Suprapubic skin (tissue), 4 donors: ENCODE data around the gene ODF2. TPM values are rescaled to one million over a fixed set of nuclear protein-coding genes. Genes with fewer than 3 reads are reported as not detected.

Experiments used
- DNase-seq, 2 donors: peaks; one replicate each; pipeline ENCODE4 v3.0.0-alpha.2; 2019; ENCODE audit warnings: low spot score in 2 of 2
- H3K27ac ChIP-seq: fragments of 200-600 bp; sonication (generic); one replicate; pipeline ENCODE4 v1.5.1; 2019
- H3K27me3 ChIP-seq: fragments of 200-600 bp; sonication (generic); one replicate; pipeline ENCODE4 v1.5.1; 2019
- H3K36me3 ChIP-seq: fragments of 200-600 bp; sonication (generic); one replicate; pipeline ENCODE4 v1.5.1; 2019
- H3K4me1 ChIP-seq: fragments of 200-600 bp; sonication (generic); one replicate; pipeline ENCODE4 v1.5.1; 2019
- H3K4me3 ChIP-seq: fragments of 200-600 bp; sonication (generic); one replicate; pipeline ENCODE4 v1.5.1; 2019; ENCODE audit warnings: mild to moderate bottlenecking
- H3K9me3 ChIP-seq: fragments of 200-600 bp; sonication (generic); one replicate; pipeline ENCODE4 v1.5.1; 2019
- EP300 ChIP-seq: sonication (generic); formaldehyde crosslinking; IDR thresholded peaks from one replicate; pipeline ENCODE4 v1.6.1; 2017; ENCODE audit warnings: antibody characterized with exemption
- POLR2A ChIP-seq, 2 donors: fragments of 450-650 bp; IDR thresholded peaks; one replicate each; pipeline ENCODE4 v1.6.1; 2017; ENCODE audit warnings: antibody characterized with exemption in 2 of 2, mild to moderate bottlenecking in 2 of 2, moderate library complexity in 2 of 2
- POLR2AphosphoS5 ChIP-seq, 3 donors: sonication (generic); formaldehyde crosslinking; IDR thresholded peaks; one replicate each; pipeline ENCODE4 v1.6.1; 2017; ENCODE audit warnings: antibody characterized with exemption in 3 of 3
- WGBS: methylation state at CpG from one replicate; pipeline ENCODE4 v1.1.5; 2018; 5-methylcytosine and 5-hydroxymethylcytosine counted together
- total RNA-seq, 4 donors: library from RNA; depleted of rRNA; stranded (reverse); fragments of >200 nt; gene quantifications; one replicate each; pipeline ENCODE4 v1.1.0, GENCODE V29; 2016
- TF ChIP-seq, protein P1 (sequence below), 2 donors: fragments of 200-600 bp in 1 of 2; fragments of 450-650 bp in 1 of 2; sonication (generic) in 1 of 2; IDR thresholded peaks; one replicate each; pipeline ENCODE4 v1.5.1; 2016 to 2019; ENCODE audit warnings: antibody characterized with exemption in 2 of 2, mild to moderate bottlenecking in 1 of 2, moderate library complexity in 1 of 2

Gene ODF2
- total RNA-seq, 4 donors from 2014 or later = 20.8 to 28.2 (median 24.7) TPM

DNA sequence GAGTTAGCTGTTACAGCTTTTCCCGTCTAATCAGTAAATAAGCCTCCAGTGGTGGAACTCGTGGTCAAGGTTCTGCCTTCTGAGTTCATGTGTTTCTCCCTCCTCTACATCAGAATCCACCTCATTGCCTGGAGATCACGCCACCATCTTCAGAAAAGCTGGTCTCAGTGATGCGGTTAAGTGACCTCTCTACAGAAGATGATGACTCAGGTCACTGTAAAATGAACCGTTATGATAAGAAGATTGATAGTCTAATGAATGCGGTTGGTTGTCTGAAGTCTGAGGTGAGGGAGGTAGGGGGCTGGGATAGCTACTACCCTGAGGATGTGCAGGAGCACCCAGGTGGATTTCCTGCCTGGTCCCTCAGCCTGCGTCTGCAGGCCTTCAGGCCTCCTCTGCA is 13.3 kb downstream of the ODF2 start:
- no peak for DNase-seq
- H3K9me3 ChIP-seq = no peaks in the 10 kb centered on the region
- no peaks in the 10 kb centered on the region for H3K27me3 ChIP-seq
- H3K4me1 ChIP-seq = peaks cover 5% of the 10 kb centered on the region
- H3K4me3 ChIP-seq = no peak overlapping the region
- WGBS = 93% methylated on average over 6 of the region's 7 CpGs
- H3K27ac ChIP-seq = no peak overlapping the region
- peaks cover 49% of the 10 kb centered on the region for H3K36me3 ChIP-seq
- TF ChIP-seq POLR2A (IDR thresholded peaks at IDR 0.05) (no peak), POLR2AphosphoS5 (IDR thresholded peaks at IDR 0.05) (no peak), EP300 (no peak)
- TF ChIP-seq, protein P1, sequence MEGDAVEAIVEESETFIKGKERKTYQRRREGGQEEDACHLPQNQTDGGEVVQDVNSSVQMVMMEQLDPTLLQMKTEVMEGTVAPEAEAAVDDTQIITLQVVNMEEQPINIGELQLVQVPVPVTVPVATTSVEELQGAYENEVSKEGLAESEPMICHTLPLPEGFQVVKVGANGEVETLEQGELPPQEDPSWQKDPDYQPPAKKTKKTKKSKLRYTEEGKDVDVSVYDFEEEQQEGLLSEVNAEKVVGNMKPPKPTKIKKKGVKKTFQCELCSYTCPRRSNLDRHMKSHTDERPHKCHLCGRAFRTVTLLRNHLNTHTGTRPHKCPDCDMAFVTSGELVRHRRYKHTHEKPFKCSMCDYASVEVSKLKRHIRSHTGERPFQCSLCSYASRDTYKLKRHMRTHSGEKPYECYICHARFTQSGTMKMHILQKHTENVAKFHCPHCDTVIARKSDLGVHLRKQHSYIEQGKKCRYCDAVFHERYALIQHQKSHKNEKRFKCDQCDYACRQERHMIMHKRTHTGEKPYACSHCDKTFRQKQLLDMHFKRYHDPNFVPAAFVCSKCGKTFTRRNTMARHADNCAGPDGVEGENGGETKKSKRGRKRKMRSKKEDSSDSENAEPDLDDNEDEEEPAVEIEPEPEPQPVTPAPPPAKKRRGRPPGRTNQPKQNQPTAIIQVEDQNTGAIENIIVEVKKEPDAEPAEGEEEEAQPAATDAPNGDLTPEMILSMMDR (IDR thresholded peaks at IDR 0.05) = no peak

DNA sequence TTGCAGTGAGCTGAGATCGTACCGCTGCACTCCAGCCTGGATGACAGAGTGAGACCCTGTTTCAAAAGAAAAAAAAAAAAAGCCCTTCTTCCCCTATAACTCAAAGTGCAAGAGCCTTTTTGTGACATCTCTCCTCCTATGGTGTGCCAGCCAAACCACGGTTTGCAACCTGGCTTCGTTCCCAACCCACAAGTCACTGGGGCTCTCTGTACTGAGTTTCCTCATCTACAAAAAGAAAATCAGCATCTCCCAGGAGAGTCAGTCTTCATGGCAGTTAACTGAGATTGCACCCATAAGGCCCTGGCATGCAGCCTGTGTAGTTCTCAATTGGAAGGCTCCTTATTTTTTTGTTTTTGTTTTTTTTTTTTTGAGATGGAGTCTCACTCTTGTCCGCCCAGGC is 14.8 kb downstream of the ODF2 start:
- Histone ChIP-seq H3K36me3 (peaks cover 49% of the 10 kb centered on the region), H3K4me3 (no peak overlapping the region), H3K9me3 (no peaks in the 10 kb centered on the region), H3K27ac (no peak overlapping the region), H3K4me1 (peaks cover 5% of the 10 kb centered on the region), H3K27me3 (no peaks in the 10 kb centered on the region)
- no peak for DNase-seq
- 64% methylated on average over 5 of the region's 5 CpGs for WGBS
- TF ChIP-seq POLR2A (IDR thresholded peaks at IDR 0.05) = no peak
- TF ChIP-seq, protein P1 (IDR thresholded peaks at IDR 0.05) = no peak
- TF ChIP-seq EP300 = no peak
- no peak for TF ChIP-seq POLR2AphosphoS5 (IDR thresholded peaks at IDR 0.05)

DNA sequence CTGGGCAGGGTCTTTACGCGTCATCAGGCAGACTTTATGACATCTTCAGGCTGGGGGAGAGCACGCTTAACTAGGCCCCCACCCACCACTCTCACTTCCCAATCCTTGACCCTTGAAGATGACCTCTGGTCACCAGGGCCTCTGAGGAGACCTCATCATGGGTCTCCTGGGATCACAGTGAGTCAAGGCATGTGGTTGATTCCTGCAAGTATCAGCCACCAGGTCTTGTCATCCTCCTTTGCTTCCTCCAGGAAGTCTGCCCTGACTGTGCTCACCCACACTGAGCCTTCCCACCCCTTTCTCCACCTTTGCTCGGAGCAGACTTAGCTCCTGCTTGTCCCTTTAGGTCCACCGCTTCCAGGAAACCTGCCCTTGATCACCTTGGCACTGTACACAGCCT is 17.3 kb downstream of the ODF2 start:
- Histone ChIP-seq H3K36me3 (peaks cover 63% of the 10 kb centered on the region), H3K27ac (no peak overlapping the region), H3K27me3 (no peaks in the 10 kb centered on the region), H3K4me1 (peaks cover 5% of the 10 kb centered on the region), H3K9me3 (no peaks in the 10 kb centered on the region), H3K4me3 (no peak overlapping the region)
- no peak for TF ChIP-seq POLR2A (IDR thresholded peaks at IDR 0.05)
- no peak for TF ChIP-seq EP300
- TF ChIP-seq, protein P1 (IDR thresholded peaks at IDR 0.05) = no peak
- TF ChIP-seq POLR2AphosphoS5 (IDR thresholded peaks at IDR 0.05) = no peak
- 95% methylated on average over 5 of the region's 5 CpGs for WGBS
- DNase-seq = no peak

DNA sequence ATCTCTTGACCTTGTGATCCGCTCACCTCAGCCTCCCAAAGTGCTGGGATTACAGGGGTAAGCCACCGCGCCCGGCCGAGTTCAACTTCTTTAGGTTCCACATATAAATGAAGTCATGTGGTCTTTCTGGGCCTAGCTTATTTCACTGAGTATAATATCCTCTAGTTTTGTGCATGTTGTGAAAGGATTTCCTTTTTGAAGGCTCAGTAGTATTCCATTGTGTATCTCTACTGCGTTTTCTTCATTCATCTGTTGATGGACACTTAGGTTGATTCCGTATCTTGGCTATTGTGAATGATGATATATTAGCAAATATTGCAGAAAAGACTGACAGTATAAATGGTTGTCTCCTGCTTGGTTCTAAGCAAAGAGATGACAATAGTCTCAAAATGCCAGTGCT is 20.1 kb downstream of the ODF2 start:
- Histone ChIP-seq H3K4me1 (no peaks in the 10 kb centered on the region), H3K36me3 (peaks cover 75% of the 10 kb centered on the region), H3K27me3 (no peaks in the 10 kb centered on the region), H3K9me3 (no peaks in the 10 kb centered on the region), H3K27ac (no peak overlapping the region), H3K4me3 (no peak overlapping the region)
- no peak for DNase-seq
- WGBS = 97% methylated on average over 7 of the region's 7 CpGs
- TF ChIP-seq, protein P1 (IDR thresholded peaks at IDR 0.05) = no peak
- TF ChIP-seq POLR2A (IDR thresholded peaks at IDR 0.05) (no peak), EP300 (no peak), POLR2AphosphoS5 (IDR thresholded peaks at IDR 0.05) (no peak)

DNA sequence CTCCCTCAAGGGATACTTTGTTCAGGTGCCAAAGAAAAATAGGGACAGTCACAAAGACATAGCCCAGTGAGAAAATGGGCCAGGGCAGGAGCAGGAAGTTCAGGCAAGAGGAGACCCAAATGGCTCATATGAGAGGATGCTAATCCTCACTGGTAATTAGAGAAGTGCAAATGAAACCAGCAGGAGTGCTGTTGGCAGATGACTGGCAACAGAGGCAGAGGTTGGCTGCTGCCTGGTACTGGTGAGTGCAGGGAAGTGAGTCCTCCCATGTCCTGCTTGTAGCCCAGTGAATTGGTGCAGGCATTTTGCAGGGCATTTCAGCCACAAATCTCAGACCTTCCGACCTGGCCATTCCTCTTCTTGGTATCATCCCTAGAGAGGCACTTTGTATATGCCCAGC is 23.5 kb downstream of the ODF2 start:
- Histone ChIP-seq H3K36me3 (peaks cover 91% of the 10 kb centered on the region), H3K27me3 (no peaks in the 10 kb centered on the region), H3K27ac (no peak overlapping the region), H3K4me3 (no peak overlapping the region), H3K9me3 (no peaks in the 10 kb centered on the region), H3K4me1 (no peaks in the 10 kb centered on the region)
- no peak for TF ChIP-seq POLR2A (IDR thresholded peaks at IDR 0.05)
- TF ChIP-seq, protein P1 (IDR thresholded peaks at IDR 0.05) = no peak
- TF ChIP-seq EP300 = no peak
- DNase-seq = no peak
- WGBS = 89% methylated on average over 1 of the region's 1 CpG
